ENCODE data around the gene CCDC97.

DNA sequence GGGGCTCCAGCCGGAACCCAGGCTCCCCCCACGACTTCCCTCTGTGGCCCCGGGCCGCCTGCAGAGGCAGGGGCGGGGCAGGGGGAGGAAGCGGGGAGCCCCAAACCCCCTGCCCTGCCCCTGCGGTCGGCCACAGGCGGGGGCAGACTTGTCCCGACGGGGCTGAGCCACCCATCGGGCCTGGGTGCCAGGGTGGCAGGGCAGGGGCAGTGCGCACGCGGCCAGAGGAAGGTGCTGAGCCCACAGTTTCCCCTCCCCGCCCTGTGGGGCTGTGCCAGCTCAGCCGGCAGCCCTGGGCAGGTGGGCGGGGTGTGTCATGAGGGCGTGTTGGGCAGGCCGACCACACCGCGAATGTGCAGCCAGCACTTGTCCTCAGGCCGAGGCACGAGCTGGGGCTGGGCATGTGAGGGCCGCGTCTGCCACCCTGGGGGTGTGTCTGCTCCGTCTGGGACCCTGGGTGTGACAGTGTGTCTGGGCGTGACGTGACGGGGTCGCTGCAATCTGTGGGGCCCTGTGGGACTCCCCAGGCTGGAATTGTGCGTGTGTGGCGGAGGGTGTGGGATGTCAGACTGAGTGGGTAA, 17.7 kb downstream of the CCDC97 start:
- TF ChIP-seq GATA1 (IDR thresholded peaks at IDR 0.05; ENCODE audit: low read depth, low read length) (no peak), POLR2A (IDR thresholded peaks at IDR 0.05; ENCODE audit: low read length) (peak; percentile 30)

Measured in erythroblast (primary cell).